ENCODE results near the gene CD200. TPM values are rescaled to one million over a fixed set of nuclear protein-coding genes. Genes with fewer than 3 reads are reported as not detected.
"Not testable (repeated sequence)": the region's sequence is repeated elsewhere in the genome, so short reads cannot be mapped to it uniquely, and the experiment has no call there.

CD200 gene
- total RNA-seq, 1 donor from 2014 or later = 19.0 TPM

GRCh38 chr3:112376241-112376911, 43.4 kb downstream of the CD200 start:
- ChIA-PET POLR2A (interaction anchor here (1.1 kb wide), 1 partner anchor 12 kb away, joined by 3 read pairs; no protein-coding TSS in a partner anchor), CTCF (no interaction called here)
- no peaks in the 10 kb centered on the region for H3K36me3 Mint-ChIP-seq (ENCODE audit: low read depth)
- H3K4me1 Mint-ChIP-seq = peaks cover 56% of the 10 kb centered on the region
- no peak overlapping the region for H3K4me3 Mint-ChIP-seq
- no peak overlapping the region for H3K27ac Mint-ChIP-seq
- TF ChIP-seq CTCF (IDR thresholded peaks at IDR 0.05) = no peak
- H3K27me3 Mint-ChIP-seq = no peaks in the 10 kb centered on the region
- no peaks in the 10 kb centered on the region for H3K9me3 Mint-ChIP-seq
- intact Hi-C loops (cut with micrococcal nuclease) = loop anchor here (2.0 kb wide), 2 partner anchors 14 to 88 kb away; no protein-coding TSS in a partner anchor
- ATAC-seq (ENCODE audit: low read depth) (no peak), DNase-seq (no peak)

DNA sequence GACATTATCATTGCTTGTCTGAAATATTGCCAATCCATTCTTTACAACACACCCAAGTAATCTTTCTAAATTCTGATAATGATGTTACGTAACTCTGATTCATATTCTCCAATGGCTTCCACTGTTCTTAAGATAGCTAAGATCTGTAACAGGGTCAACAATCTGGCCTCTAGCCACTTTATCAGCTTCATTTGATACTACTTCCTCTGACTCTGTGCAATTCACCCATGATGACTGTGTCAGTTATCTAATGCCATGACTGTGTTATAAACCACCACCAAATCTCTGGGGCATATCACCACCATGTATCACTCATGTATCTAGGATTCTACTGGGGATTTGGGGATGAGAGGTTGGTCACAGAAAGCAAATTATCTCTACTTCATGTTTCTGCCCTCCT, 44.0 kb downstream of the CD200 start:
- POLR2A ChIA-PET = interaction anchor here (1.1 kb wide), 1 partner anchor 13 kb away, joined by 3 read pairs; no protein-coding TSS in a partner anchor
- CTCF ChIA-PET = no interaction called here
- H3K4me3 Mint-ChIP-seq = no peak overlapping the region
- intact Hi-C loops (cut with micrococcal nuclease) = loop anchor here (2.0 kb wide), 2 partner anchors 14 to 88 kb away; no protein-coding TSS in a partner anchor
- ATAC-seq (ENCODE audit: low read depth) (peak; percentile 71), DNase-seq (no peak)
- H3K4me1 Mint-ChIP-seq = peaks cover 56% of the 10 kb centered on the region
- H3K9me3 Mint-ChIP-seq = no peaks in the 10 kb centered on the region
- TF ChIP-seq CTCF (IDR thresholded peaks at IDR 0.05) = no peak
- no peak overlapping the region for H3K27ac Mint-ChIP-seq
- no peaks in the 10 kb centered on the region for H3K27me3 Mint-ChIP-seq
- H3K36me3 Mint-ChIP-seq (ENCODE audit: low read depth) = peaks cover under 1% of the 10 kb centered on the region

GRCh38 chr3:112377568-112378071, 44.7 kb downstream of the CD200 start:
- ChIA-PET CTCF (no interaction called here), POLR2A (interaction anchor here (0.6 to 1.1 kb wide), 2 partner anchors 14 to 81 kb away, joined by 3 read pairs; no protein-coding TSS in a partner anchor)
- ATAC-seq (ENCODE audit: low read depth) = peak; percentile 18
- Mint-ChIP-seq H3K27ac (peak overlapping the region; percentile 42), H3K4me3 (no peak overlapping the region), H3K36me3 (ENCODE audit: low read depth) (peaks cover 2% of the 10 kb centered on the region), H3K27me3 (no peaks in the 10 kb centered on the region), H3K4me1 (peaks cover 57% of the 10 kb centered on the region), H3K9me3 (no peaks in the 10 kb centered on the region)
- DNase-seq = no peak
- intact Hi-C loops (cut with micrococcal nuclease) = loop anchor here (2.0 kb wide), 2 partner anchors 13 to 87 kb away; no protein-coding TSS in a partner anchor
- TF ChIP-seq CTCF (IDR thresholded peaks at IDR 0.05) = no peak

DNA sequence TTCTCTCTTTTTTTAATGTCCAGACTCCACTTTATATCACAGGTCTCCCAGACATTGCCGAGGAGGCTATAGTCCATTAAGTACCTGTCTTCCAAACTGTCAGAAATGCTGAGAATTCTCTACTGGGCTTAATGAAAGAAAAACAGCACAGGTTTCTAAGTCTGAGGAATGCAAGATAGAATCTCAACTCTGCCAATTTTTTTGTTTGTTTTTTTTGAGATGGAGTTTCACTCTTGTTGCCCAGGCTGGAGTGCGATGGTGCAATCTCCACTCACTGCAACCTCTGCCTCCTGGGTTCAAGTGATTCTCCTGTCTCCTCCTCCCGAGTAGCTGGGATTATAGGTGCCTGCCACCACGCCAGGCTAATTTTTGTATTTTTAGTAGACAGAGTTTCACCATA, 45.4 kb downstream of the CD200 start:
- peaks cover 56% of the 10 kb centered on the region for H3K4me1 Mint-ChIP-seq
- CTCF ChIA-PET; H3K4me3 Mint-ChIP-seq; DNase-seq; H3K27ac Mint-ChIP-seq; H3K9me3 Mint-ChIP-seq; H3K36me3 Mint-ChIP-seq (ENCODE audit: low read depth); ATAC-seq (ENCODE audit: low read depth); H3K27me3 Mint-ChIP-seq; intact Hi-C loops (cut with micrococcal nuclease): not testable (repeated sequence)
- POLR2A ChIA-PET = interaction anchor here (0.6 kb wide), 1 partner anchor 80 kb away, joined by 3 read pairs; no protein-coding TSS in a partner anchor

- Mint-ChIP-seq H3K27ac (peak overlapping the region; percentile 2), H3K27me3 (no peaks in the 10 kb centered on the region), H3K4me1 (peaks cover 49% of the 10 kb centered on the region), H3K9me3 (no peaks in the 10 kb centered on the region), H3K4me3 (no peak overlapping the region), H3K36me3 (ENCODE audit: low read depth) (peaks cover 2% of the 10 kb centered on the region)
- POLR2A ChIA-PET = no interaction called here
- TF ChIP-seq CTCF (IDR thresholded peaks at IDR 0.05) = no peak
- DNase-seq (no peak), ATAC-seq (ENCODE audit: low read depth) (no peak)
- CTCF ChIA-PET = no interaction called here
- intact Hi-C loops (cut with micrococcal nuclease) = no loop called here
Observed at GRCh38 chr3:112379020-112379690, 46.2 kb downstream of the CD200 start.

All from activated B cell treated with CpG ODN at 0.5 μM for 24 hours (primary cell).